WTC11 (cell line): ENCODE measurements around the gene FGF14.

Experiments used
- CREM ChIP-seq: sonication (generic); formaldehyde crosslinking; IDR thresholded peaks from 2 replicates; pipeline ENCODE4 v1.8.1; 2022; ENCODE audit warnings: mild to moderate bottlenecking, missing genetic modification reagents, moderate library complexity
- RELA ChIP-seq: sonication (generic); formaldehyde crosslinking; IDR thresholded peaks from 2 replicates; pipeline ENCODE4 v1.8.1; 2022; ENCODE audit warnings: missing genetic modification reagents, mild to moderate bottlenecking, borderline replicate concordance
- TF ChIP-seq, protein P1 (sequence below): fragments of 200-600 bp; IDR thresholded peaks from 2 replicates; pipeline ENCODE4 v1.8.0; 2022; ENCODE audit warnings: antibody characterized with exemption
- TF ChIP-seq, protein P2 (sequence below): sonication (generic); formaldehyde crosslinking; IDR thresholded peaks from 2 replicates; pipeline ENCODE4 v1.8.1; 2022; ENCODE audit warnings: mild to moderate bottlenecking, moderate library complexity, missing genetic modification reagents
- TF ChIP-seq, protein P3 (sequence below): fragments of 250-450 bp; sonication (Bioruptor Pico); IDR thresholded peaks from 2 replicates; pipeline ENCODE4 v1.9.0; 2021; ENCODE audit warnings: mild to moderate bottlenecking

DNA sequence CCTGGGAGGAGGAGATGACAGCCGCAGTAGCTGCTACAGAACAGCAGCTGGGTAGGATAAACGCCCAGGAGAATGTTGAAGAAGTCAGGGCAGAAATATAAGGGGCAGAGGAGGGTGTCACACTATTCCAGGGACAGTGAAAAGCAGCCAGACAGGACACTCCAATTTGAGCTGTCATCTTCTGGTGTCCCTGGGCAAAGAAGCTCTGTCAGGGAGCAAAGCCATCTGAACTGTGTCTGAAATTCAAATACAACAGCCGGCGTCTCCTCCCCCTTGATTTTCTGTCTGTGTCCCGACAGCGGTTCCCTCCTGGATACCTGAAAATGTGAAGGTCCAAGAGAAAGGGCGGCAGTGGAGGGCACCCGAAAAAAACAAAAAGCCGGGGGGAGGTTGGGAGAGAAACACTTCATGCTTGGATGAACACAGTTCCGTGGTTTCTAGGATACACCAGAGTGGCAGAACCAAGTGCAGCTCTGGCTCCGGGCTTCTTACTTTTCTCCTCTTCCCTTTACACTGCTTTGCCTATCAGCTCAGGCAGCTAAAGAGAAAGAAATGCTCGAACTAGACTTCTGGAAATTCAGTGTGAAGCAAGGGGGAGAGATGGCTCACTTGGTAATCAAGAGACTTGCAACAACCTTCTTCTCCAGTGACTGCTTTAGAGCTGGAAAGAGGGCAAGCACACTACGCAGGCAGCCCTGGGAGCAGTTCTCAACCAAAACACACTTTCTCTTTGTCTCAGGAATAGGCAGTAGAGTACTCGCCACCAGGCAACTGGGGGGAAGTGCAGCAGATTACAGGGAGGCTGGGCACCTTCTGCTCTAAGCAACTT lies 483.8 kb downstream of the FGF14 start:
- TF ChIP-seq, protein P1, sequence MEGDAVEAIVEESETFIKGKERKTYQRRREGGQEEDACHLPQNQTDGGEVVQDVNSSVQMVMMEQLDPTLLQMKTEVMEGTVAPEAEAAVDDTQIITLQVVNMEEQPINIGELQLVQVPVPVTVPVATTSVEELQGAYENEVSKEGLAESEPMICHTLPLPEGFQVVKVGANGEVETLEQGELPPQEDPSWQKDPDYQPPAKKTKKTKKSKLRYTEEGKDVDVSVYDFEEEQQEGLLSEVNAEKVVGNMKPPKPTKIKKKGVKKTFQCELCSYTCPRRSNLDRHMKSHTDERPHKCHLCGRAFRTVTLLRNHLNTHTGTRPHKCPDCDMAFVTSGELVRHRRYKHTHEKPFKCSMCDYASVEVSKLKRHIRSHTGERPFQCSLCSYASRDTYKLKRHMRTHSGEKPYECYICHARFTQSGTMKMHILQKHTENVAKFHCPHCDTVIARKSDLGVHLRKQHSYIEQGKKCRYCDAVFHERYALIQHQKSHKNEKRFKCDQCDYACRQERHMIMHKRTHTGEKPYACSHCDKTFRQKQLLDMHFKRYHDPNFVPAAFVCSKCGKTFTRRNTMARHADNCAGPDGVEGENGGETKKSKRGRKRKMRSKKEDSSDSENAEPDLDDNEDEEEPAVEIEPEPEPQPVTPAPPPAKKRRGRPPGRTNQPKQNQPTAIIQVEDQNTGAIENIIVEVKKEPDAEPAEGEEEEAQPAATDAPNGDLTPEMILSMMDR = no peak
- TF ChIP-seq, protein P2, sequence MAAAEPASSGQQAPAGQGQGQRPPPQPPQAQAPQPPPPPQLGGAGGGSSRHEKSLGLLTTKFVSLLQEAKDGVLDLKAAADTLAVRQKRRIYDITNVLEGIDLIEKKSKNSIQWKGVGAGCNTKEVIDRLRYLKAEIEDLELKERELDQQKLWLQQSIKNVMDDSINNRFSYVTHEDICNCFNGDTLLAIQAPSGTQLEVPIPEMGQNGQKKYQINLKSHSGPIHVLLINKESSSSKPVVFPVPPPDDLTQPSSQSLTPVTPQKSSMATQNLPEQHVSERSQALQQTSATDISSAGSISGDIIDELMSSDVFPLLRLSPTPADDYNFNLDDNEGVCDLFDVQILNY (CRISPR knock-in tag) = no peak
- TF ChIP-seq RELA (CRISPR knock-in tag) (no peak), CREM (CRISPR knock-in tag) (no peak)
- TF ChIP-seq, protein P3, sequence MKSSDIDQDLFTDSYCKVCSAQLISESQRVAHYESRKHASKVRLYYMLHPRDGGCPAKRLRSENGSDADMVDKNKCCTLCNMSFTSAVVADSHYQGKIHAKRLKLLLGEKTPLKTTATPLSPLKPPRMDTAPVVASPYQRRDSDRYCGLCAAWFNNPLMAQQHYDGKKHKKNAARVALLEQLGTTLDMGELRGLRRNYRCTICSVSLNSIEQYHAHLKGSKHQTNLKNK = no peak
